HG03095 (cell line): ENCODE measurements around the gene PHTF2.
"Not testable (repeated sequence)": the region's sequence is repeated elsewhere in the genome, so short reads cannot be mapped to it uniquely, and the experiment has no call there.

Experiments used
- ATAC-seq: cut with Tn5 transposase; IDR thresholded peaks from one replicate; pipeline ENCODE4 v1.9.1; 2021; ENCODE audit warnings: moderate library complexity; ENCODE audit not compliant: unreplicated experiment

PHTF2 gene

DNA sequence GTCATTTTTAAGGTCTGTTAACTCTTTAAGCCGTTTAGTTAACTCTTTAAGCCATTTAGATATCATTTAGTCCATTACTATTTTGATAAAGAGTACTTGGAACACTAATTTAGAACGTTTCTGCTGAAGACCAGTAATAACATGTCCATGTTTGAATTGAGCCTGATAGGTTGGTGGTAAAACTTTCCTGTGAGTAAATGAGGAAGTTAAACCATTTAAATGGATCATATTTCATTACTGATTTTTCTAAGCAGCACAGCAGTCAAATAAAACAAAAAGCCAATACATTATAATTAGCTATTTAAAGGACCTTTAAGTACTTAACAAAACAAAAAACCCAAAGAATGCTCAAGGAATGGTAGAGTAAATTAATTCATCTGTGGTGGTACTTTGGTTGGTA lies 29.4 kb downstream of the PHTF2 start:
- no peak for ATAC-seq

DNA sequence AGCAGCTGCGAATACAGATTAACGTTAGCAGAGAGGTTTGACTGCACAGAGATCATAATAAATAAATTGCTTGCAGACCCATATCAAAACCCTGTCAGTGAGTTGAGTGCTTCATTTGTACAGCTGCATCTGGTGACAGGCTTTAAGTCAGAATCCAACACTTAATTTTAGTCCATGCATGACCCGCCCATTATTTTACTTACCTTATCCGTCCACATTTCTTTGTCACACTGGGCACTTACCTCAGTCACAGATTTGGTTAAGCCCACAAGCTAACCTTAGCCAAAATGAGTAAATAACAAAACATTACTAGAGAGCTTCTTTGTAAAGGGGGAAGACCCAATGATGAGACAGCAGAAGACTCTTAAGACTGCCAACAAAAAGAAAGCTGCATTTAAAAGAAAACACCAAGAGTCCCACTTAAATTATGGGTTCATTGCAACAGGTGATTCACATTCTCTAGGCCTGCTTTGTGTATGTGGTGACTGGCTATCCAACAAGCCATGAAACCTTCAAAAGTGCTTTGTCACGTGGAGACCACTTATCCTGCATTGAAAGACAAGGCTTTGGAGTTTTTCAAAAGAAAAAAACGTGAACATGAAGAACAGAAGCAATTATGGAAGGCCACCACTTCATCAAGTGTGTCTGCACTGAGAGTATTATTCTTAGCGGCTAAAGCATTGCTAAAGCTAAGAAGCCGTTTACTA lies 32.2 kb downstream of the PHTF2 start:
- ATAC-seq: no peak

GRCh38 chr7:77831481-77831880 lies 32.9 kb downstream of the PHTF2 start:
- ATAC-seq: no peak

GRCh38 chr7:77831953-77832352 lies 33.4 kb downstream of the PHTF2 start:
- no peak for ATAC-seq

DNA sequence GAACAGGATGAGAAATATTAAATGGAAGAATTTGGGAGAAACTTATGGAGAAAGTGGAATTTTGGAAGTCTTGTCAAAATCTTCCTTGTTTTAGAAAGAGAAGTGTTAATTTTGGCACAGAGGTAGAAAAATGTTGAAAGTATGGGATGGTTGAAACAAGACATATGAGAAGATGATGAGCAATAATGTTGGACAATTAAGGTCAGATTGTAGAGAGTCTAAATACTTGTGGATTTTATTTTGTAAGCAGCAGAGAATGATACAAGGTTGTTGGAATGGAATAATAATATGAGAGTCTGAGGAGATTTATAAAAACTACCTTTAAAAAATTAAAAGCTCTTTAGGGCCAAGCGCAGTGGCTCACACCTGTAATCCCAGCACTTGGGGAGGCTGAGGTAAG lies 34.6 kb downstream of the PHTF2 start:
- ATAC-seq: no peak

GRCh38 chr7:77836425-77836824 lies 37.9 kb downstream of the PHTF2 start:
- ATAC-seq: not testable (repeated sequence)

DNA sequence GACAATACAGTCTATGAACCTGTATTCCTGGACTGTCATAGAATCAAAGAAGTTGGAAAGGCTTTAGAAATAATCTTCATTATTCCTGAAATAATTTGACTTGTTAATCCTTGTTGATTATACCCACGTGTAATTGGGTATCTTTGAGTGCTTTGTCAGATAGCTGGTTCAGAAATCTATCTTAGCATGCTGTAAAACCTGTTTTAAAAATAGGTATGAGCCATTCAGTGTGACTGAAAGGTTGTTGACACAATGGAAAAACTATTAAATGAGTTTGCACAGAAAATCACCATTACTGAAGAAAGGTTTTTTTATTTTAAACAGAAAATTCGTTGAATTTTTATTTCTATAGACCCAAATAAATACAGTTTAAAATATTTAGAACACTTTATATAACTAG lies 38.7 kb downstream of the PHTF2 start:
- no peak for ATAC-seq

DNA sequence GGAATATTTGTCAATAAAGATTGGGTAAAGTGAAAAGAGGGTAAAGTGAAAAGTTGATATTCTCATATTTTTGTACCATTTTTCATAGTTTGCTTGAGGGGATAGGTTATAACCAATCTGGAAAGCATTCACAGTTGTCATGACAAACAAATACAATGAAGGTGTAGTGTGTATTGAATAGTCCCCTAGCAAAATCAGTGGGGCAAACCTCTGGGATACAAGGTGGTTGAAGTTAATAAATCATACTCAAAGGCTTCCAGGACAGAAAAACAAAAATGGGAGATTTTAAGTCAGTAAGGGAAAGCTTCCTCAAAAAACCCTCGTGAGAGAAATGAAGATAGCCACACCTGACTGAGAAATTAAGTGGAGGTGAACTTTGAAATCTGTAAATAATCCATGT lies 39.4 kb downstream of the PHTF2 start:
- no peak for ATAC-seq

DNA sequence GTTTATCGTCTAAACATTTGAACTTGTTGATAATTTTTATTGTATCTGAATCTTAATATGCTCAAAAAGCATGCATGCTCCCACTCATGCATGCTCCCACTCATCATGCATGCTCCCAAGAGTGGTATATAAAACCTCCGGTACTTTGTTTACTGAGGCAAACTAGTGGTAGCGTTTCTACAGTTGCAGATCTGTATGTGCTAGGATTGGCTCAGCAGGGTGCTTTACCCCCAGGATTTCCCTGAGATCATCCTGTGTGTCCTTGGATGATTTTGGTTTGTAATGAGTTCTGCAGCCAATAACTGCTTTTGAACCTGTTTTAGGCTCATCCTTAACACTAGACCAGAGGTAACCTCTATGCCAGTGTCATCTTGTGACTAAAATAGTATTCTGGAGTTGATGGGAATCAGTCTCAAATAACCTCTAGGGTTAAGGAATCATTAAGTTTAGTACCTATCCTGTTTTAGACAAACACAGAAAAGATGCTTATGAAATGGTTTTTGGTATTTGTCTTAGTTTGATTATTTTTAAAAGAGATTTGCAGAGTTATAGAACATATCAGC lies 40.4 kb downstream of the PHTF2 start:
- ATAC-seq: no peak

DNA sequence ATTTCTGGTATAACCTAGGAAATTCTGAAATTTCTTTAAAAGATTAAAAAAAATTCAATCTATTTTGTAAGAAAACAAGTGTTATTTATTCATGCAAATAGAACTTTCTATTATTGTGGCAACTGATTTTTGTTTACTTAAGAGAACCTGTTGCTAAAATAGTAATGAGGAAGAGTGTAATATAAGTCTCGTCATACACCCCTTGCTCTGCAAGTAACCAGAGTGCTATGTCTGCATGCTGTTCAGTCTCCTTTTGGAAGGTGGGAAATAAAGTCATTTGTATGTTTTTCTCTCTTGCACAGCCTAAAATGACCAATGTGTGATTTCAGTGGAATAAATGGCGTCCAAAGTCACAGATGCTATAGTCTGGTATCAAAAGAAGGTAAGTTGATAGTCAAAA lies 41.3 kb downstream of the PHTF2 start:
- no peak for ATAC-seq

DNA sequence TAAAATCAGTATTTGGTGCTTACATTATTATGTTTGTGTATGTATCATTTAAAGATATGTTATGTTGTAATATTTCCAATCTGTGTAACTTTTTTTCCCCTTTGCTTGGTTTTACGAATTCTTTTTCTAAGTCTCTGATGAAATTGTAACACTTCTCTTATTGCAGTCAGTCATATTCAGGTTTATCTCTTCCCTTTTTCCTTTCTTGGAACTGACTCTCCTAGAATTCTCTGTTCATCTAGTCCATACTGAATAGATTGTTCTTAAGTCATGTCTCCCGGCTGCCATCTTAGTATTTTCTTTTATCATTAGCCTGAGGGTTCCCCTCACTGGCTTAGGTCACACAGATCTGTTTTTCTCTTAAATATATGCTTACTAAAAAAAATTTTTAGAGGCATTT lies 44.6 kb downstream of the PHTF2 start:
- no peak for ATAC-seq

GRCh38 chr7:77846317-77847092 lies 47.9 kb downstream of the PHTF2 start:
- no peak for ATAC-seq

- no peak for ATAC-seq
These were observed 57.0 kb downstream of the PHTF2 start for GRCh38 chr7:77855371-77856083.

GRCh38 chr7:77858278-77858677 lies 59.7 kb downstream of the PHTF2 start:
- no peak for ATAC-seq

DNA sequence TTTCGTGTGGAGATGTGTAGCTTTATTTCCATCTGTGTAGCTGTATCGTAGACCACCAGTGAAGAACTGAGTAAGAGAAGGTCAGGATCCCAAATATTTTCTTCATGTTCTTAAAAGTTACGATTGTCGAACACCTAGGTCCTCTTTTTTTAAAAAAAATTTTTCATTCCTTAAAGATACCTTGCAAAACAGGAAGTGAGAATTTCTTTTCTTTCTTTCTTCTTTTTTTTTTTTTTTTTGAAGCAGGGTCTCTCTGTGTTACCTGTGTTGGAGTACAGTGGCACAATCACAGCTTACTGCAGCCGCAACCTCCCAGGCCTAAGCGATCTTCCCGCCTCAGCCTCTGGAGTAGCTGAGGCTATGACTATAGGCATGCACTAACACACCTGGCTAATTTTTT lies 60.8 kb downstream of the PHTF2 start:
- no peak for ATAC-seq

DNA sequence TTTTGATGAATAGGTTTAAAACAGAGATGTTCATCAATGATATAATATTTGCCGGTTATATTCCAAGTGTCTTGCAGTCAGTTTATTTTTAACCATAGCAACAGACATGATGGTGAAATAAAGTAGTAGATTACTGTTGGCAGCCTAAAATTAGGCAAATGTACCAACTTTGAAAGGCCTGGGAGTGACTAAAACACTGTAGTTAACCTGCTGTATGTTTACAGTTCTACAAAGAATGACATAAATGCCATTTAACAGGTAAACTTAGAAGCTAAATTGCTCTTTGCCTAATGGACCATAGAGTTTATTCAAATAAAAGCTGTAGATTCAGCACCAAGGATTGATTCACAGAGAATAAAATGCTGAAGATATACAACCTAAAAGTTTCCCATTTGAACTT lies 64.1 kb downstream of the PHTF2 start:
- no peak for ATAC-seq

DNA sequence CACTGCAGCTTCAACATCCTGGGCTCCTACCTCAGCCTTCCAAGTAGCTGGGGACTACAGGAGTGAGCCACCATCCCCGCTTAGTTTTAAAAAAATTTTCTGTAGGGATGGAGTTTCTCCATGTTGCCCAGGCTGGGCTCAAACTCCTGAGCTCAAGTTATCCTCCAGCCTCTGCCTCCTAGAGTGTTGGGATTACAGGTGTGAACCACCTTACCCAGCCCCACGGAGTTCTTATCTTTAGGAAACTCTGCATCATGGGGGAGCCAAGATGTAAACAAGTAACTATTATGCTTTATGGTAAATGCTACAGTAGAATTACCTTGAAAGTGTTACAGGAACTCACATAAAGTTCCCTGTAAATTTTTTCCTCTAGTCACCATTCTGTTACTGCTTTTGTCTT lies 65.3 kb downstream of the PHTF2 start:
- no peak for ATAC-seq

GRCh38 chr7:77866370-77866769 lies 67.8 kb downstream of the PHTF2 start:
- ATAC-seq: no peak

GRCh38 chr7:77866786-77867536 lies 68.4 kb downstream of the PHTF2 start:
- no peak for ATAC-seq

GRCh38 chr7:77867537-77867865 lies 68.9 kb downstream of the PHTF2 start:
- ATAC-seq: no peak

DNA sequence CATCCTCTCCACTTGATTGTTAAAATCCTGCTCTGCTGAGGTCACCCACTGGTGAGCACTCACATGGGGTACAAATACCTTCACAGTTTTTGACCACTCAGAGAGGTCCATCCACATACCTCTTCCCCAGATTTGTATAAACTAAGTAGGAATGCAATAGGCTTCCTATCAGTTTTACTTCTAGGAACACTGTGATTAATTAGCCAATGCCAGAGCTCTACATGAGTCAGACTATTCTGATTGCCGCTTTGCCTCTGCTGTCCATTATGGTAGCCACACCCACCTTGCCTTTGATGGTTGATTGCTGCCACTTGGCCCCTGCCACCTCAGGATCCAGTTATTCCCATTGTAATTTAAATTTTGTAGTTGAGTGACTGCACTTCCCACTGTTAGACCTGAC lies 73.7 kb downstream of the PHTF2 start:
- ATAC-seq: not testable (repeated sequence)
